ENCODE results near the gene C18orf32. TPM values are rescaled to one million over a fixed set of nuclear protein-coding genes. Genes with fewer than 3 reads are reported as not detected.

C18orf32 gene
- total and polyA plus RNA-seq, 2 donors (not counting 3 experiments of a cell fraction or from before 2014, with no cell fraction given): 20.4 to 27.4 TPM

DNA sequence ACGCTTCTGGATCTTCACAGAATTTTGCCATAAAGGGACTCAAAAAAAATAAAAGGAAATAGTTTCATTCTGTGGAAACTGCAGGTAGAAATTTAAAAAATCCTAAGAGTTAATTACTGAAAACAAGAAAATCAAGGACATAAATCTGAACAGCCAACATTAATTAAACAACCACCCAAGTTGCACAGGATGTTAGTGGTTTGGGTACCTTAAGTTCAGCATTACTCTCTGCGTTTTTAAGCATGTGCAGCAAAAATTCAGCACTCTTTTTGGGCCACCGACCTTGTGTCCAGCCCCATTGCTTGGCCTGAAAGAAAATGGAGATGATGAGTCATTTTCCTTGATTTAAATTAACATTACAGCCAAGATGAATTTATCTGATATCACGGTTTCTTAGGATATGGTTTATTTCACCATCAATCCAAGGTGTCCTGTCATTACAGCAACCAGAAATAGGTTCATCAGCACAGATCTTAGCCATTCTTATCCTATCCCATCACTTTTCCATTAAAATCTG is 3.3 kb upstream of the C18orf32 start:
- no TSS peak for BruUV-seq (replicated peaks)
- intact Hi-C loops (cut with micrococcal nuclease): loop anchor here (5.0 kb wide), 1 partner anchor 792 kb away; the partner anchor contains the start of gene MBD1
- POLR2A ChIA-PET: interaction anchor here (0.5 kb wide), 1 partner anchor 183 kb away, joined by 3 read pairs; no protein-coding TSS in a partner anchor
- DNase-seq (ENCODE audit: low read depth, low spot score) (no peak), FAIRE-seq (no peak)
- peaks cover 36% of the 10 kb centered on the region for H3K79me2 ChIP-seq (ENCODE audit: control insufficient read depth, insufficient read depth, low read length)
- no peaks in the 10 kb centered on the region for H3K27me3 ChIP-seq (ENCODE audit: control insufficient read depth in 2 of 2, insufficient read depth in 2 of 2, low read length in 2 of 2)
- dilution Hi-C loops (cut with MboI; ENCODE audit: extremely low pct_ligation_motif_present, low sequenced_read_pairs): no loop called here
- no peaks in the 10 kb centered on the region for H4K20me1 ChIP-seq (replicated peaks; ENCODE audit: control insufficient read depth, extremely low read depth, insufficient read depth, low read length)
- CTCF ChIA-PET: no interaction called here
- H3K4me3 ChIP-seq (replicated peaks in 1 of 3; ENCODE audit: insufficient read depth in 1 of 3, low read depth in 1 of 3, low read length in 3 of 3): peak overlapping the region in 2 of 3 experiments; percentile 24 to 88
- peaks cover 40% of the 10 kb centered on the region for H3K4me1 ChIP-seq (ENCODE audit: control insufficient read depth, extremely low read depth, insufficient read depth, low read length)
- H3K9me1 ChIP-seq (replicated peaks; ENCODE audit: control insufficient read depth, extremely low read depth, insufficient read depth, low read length): no peaks in the 10 kb centered on the region
- peaks cover 6 to 10% of the 10 kb centered on the region in 2 experiments for H3K36me3 ChIP-seq (ENCODE audit: control insufficient read depth in 2 of 2, extremely low read depth in 1 of 2, insufficient read depth in 2 of 2, low read length in 2 of 2)
- H2AFZ ChIP-seq (ENCODE audit: low read depth, low read length): no peak overlapping the region
- peak overlapping the region; percentile 99 for H3K4me2 ChIP-seq (ENCODE audit: insufficient read depth, low read length)
- H3K27ac ChIP-seq (ENCODE audit: insufficient read depth, low read depth, low read length): peak overlapping the region; percentile 53
- peak overlapping the region; percentile 86 for H3K9ac ChIP-seq (replicated peaks; ENCODE audit: extremely low read depth, insufficient read depth, low read length)
- TF ChIP-seq GATA2 (IDR thresholded peaks at IDR 0.05; ENCODE audit: insufficient read depth, insufficient read length, low read depth, low read length): peak; percentile 19
- TF ChIP-seq MYC (IDR thresholded peaks at IDR 0.05; ENCODE audit: low read depth, low read length): no peak
- TF ChIP-seq FOS (IDR thresholded peaks at IDR 0.05; ENCODE audit: borderline replicate concordance, insufficient read depth, low read length): peak; percentile 23
- no peak for TF ChIP-seq EZH2 (IDR thresholded peaks at IDR 0.05; ENCODE audit: borderline replicate concordance, low read depth, low read length, severe bottlenecking)
- peak; percentile 18 for TF ChIP-seq JUN (IDR thresholded peaks at IDR 0.05; ENCODE audit: borderline replicate concordance, insufficient read depth, insufficient read length, low read depth)
- TF ChIP-seq, protein P1, sequence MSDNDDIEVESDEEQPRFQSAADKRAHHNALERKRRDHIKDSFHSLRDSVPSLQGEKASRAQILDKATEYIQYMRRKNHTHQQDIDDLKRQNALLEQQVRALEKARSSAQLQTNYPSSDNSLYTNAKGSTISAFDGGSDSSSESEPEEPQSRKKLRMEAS (IDR thresholded peaks at IDR 0.05; ENCODE audit: insufficient read depth, insufficient read length): no peak
- no peak for TF ChIP-seq POLR2AphosphoS5 (IDR thresholded peaks at IDR 0.05; ENCODE audit: insufficient read depth, low read depth, low read length)
- peak; percentile 26 for TF ChIP-seq POLR2A (IDR thresholded peaks at IDR 0.05; ENCODE audit: low read depth, low read length)
- TF ChIP-seq CTCF (IDR thresholded peaks at IDR 0.05; ENCODE audit: extremely low read depth in 1 of 2, insufficient read depth in 1 of 2, low read depth in 1 of 2, low read length in 2 of 2): no peak
- no peaks in the 10 kb centered on the region for H3K9me3 ChIP-seq (replicated peaks; ENCODE audit: control insufficient read depth, insufficient read depth, low read length)

All from endothelial cell of umbilical vein (primary cell).